Fibroblast of lung (primary cell): Measurements from ENCODE around the gene COPA. TPM values are rescaled to one million over a fixed set of nuclear protein-coding genes. Genes with fewer than 3 reads are reported as not detected.

Experiments
- DNase-seq, 2 donors: peaks; one replicate each; pipeline versions ENCODE4 v3.0.0 to v3.0.0-alpha.2; 2010; ENCODE audit warnings: low read depth in 2 of 2
- H2AFZ ChIP-seq: 2 replicates; pipeline ENCODE4 v1.5.1; 2012; ENCODE audit warnings: low read length, control low read depth, inconsistent platforms
- H3K27ac ChIP-seq: 2 replicates; pipeline ENCODE4 v1.5.1; 2011; ENCODE audit warnings: low read length, control low read depth; ENCODE audit not compliant: insufficient read depth
- H3K27me3 ChIP-seq: 2 replicates; pipeline ENCODE4 v1.5.1; 2011; ENCODE audit warnings: mild to moderate bottlenecking, low read length; ENCODE audit not compliant: control insufficient read depth, insufficient read depth
- H3K36me3 ChIP-seq: 2 replicates; pipeline ENCODE4 v1.5.1; 2011; ENCODE audit warnings: low read length; ENCODE audit not compliant: control insufficient read depth, insufficient read depth
- H3K4me1 ChIP-seq: 2 replicates; pipeline ENCODE4 v1.5.1; 2011; ENCODE audit warnings: low read length; ENCODE audit not compliant: control insufficient read depth, insufficient read depth; ENCODE audit errors: extremely low read depth
- H3K4me2 ChIP-seq: 2 replicates; pipeline ENCODE4 v1.5.1; 2011; ENCODE audit warnings: low read length, control low read depth; ENCODE audit not compliant: insufficient read depth; ENCODE audit errors: extremely low read depth
- H3K4me3 ChIP-seq, 4 experiments: fragments of 200-600 bp in 1 of 4; sonication (generic) in 1 of 4; replicated peaks in 1 of 4; 2 replicates each; pipeline ENCODE4 v1.5.1; 2011 to 2016; ENCODE audit warnings: low read length in 4 of 4, low read depth in 3 of 4, mild to moderate bottlenecking in 3 of 4, control low read depth in 2 of 4, inconsistent platforms in 1 of 4, mixed read lengths in 1 of 4; ENCODE audit not compliant: insufficient read depth in 1 of 4; ENCODE audit errors: control extremely low read depth in 1 of 4
- H3K79me2 ChIP-seq: 2 replicates; pipeline ENCODE4 v1.5.1; 2012; ENCODE audit warnings: mild to moderate bottlenecking, low read length, inconsistent platforms; ENCODE audit not compliant: control insufficient read depth, insufficient read depth
- H3K9ac ChIP-seq: 2 replicates; pipeline ENCODE4 v1.5.1; 2011; ENCODE audit warnings: mild to moderate bottlenecking, low read length, control low read depth; ENCODE audit not compliant: insufficient read depth
- H3K9me3 ChIP-seq: 2 replicates; pipeline ENCODE4 v1.5.1; 2012; ENCODE audit warnings: low read depth, low read length; ENCODE audit not compliant: control insufficient read depth, insufficient read depth
- H4K20me1 ChIP-seq: 2 replicates; pipeline ENCODE4 v1.5.1; 2011; ENCODE audit warnings: low read length; ENCODE audit not compliant: control insufficient read depth, insufficient read depth; ENCODE audit errors: extremely low read depth
- EZH2 ChIP-seq: IDR thresholded peaks from 2 replicates; pipeline ENCODE4 v1.5.1; 2012; ENCODE audit warnings: low read length, control low read depth, mild to moderate bottlenecking; ENCODE audit errors: missing control alignments
- polyA plus RNA-seq, 2 donors: library from polyadenylated mRNA; depleted of rRNA in 1 of 2; stranded (reverse) in 1 of 2; unstranded in 1 of 2; fragments of >200 nt; gene quantifications; 2 replicates each; pipeline ENCODE4 v1.2.1, GENCODE V29; 2011 to 2012; ENCODE audit warnings: missing spikeins in 1 of 2
- total RNA-seq: library from RNA; depleted of rRNA; stranded (reverse); fragments of >200 nt; gene quantifications from 2 replicates; pipeline ENCODE4 v1.2.1, GENCODE V29; 2014
- TF ChIP-seq, protein P1 (sequence below), 2 donors: IDR thresholded peaks in 1 of 2; conservative IDR thresholded peaks in 1 of 2; 1 replicate in 1 of 2; 2 replicates in 1 of 2; pipeline ENCODE4 v1.5.1; 2011 to 2012; ENCODE audit warnings: low read length in 2 of 2, control low read depth in 1 of 2, inconsistent platforms in 1 of 2, low read depth in 1 of 2, mild to moderate bottlenecking in 1 of 2

The COPA gene
- total and polyA plus RNA-seq, 2 donors (not counting 1 experiment from before 2014, with no cell fraction given) = 276 to 316 TPM

DNA sequence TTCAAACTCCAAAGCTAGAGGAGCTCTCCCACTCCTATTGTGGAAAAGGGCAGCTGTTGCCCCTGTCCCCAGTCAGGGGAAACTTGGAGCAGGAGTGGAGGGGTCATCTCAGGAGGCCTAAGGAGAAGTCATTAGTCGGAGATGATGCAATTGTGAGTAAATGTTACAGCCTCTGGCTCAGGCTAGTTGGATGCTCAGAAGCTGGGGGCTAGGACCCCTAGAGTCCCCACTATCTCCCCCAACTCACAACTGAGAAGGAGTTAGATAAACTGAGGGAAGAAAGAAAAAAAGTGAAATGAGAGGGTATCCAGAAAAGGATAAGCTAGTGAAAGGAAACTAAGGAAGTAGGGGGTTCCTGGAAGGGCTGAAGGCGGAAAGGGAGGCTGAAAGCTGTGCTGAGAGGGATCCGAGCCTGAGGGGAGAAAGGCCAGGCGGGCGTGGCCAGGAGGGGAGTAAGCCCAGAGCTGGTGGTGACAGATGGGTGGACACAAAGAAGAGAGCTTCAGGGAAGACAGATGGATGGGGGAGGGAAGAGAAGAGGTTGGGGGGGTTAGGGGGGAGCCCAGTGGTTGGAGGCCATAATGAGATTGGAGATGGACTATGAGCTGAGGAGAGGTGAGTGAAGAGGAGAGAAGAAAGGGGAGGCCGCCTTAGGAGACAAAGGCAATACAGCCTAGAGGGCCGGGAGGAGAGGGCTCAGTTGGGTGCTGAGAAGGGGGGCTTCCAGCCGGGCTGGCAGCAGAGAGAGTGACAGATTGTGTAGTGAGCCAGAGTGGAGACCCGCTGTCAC is 19.3 kb upstream of the COPA start:
- Histone ChIP-seq H3K9me3 (no peaks in the 10 kb centered on the region), H3K27ac (no peak overlapping the region), H3K27me3 (no peaks in the 10 kb centered on the region), H3K4me3 (no peak overlapping the region), H3K4me2 (no peak overlapping the region), H2AFZ (no peak overlapping the region), H3K79me2 (no peaks in the 10 kb centered on the region), H3K36me3 (peaks cover 9% of the 10 kb centered on the region), H3K4me1 (no peaks in the 10 kb centered on the region), H4K20me1 (no peaks in the 10 kb centered on the region), H3K9ac (no peak overlapping the region)
- DNase-seq = peak in 1 of 2 donors; percentile 43
- no peak for TF ChIP-seq EZH2
- TF ChIP-seq, protein P1, sequence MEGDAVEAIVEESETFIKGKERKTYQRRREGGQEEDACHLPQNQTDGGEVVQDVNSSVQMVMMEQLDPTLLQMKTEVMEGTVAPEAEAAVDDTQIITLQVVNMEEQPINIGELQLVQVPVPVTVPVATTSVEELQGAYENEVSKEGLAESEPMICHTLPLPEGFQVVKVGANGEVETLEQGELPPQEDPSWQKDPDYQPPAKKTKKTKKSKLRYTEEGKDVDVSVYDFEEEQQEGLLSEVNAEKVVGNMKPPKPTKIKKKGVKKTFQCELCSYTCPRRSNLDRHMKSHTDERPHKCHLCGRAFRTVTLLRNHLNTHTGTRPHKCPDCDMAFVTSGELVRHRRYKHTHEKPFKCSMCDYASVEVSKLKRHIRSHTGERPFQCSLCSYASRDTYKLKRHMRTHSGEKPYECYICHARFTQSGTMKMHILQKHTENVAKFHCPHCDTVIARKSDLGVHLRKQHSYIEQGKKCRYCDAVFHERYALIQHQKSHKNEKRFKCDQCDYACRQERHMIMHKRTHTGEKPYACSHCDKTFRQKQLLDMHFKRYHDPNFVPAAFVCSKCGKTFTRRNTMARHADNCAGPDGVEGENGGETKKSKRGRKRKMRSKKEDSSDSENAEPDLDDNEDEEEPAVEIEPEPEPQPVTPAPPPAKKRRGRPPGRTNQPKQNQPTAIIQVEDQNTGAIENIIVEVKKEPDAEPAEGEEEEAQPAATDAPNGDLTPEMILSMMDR (conservative IDR thresholded peaks at IDR 0.05 in 1 of 2, IDR thresholded peaks at IDR 0.05 in 1 of 2; ENCODE audit: low read depth in 1 of 2, low read length in 2 of 2) = no peak

- H3K27ac ChIP-seq = no peak overlapping the region
- H3K27me3 ChIP-seq = no peaks in the 10 kb centered on the region
- no peaks in the 10 kb centered on the region for H3K9me3 ChIP-seq
- H3K4me1 ChIP-seq = no peaks in the 10 kb centered on the region
- DNase-seq = no peak
- H3K4me3 ChIP-seq = no peak overlapping the region
- no peak overlapping the region for H3K4me2 ChIP-seq
- H3K36me3 ChIP-seq = peaks cover 9% of the 10 kb centered on the region
- H2AFZ ChIP-seq = no peak overlapping the region
- H4K20me1 ChIP-seq = no peaks in the 10 kb centered on the region
- no peak overlapping the region for H3K9ac ChIP-seq
- TF ChIP-seq, protein P1 (conservative IDR thresholded peaks at IDR 0.05 in 1 of 2, IDR thresholded peaks at IDR 0.05 in 1 of 2; ENCODE audit: low read depth in 1 of 2, low read length in 2 of 2) = no peak
- TF ChIP-seq EZH2 = no peak
- H3K79me2 ChIP-seq = no peaks in the 10 kb centered on the region
Measured at GRCh38 chr1:160361814-160362167, 18.7 kb upstream of the COPA start.

DNA sequence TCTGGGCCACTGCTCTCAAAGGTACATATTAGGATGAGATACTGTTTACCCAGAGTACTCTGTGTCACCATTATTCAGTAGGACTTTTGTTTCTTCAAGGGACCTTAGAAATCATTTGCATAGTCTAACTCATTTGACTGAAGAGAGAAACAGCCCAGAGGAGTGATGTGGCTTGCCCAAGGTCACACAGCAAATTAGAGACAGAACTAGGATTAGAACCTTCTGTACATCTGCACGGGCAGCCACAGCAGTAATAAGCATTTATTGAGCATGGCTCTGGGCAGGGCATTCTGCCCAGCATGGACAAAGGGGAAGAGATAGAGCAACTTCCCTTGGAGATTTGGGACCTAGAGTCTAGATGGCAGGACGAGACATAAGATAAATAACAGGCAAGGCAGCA is 18.1 kb upstream of the COPA start:
- no peaks in the 10 kb centered on the region for H3K4me1 ChIP-seq
- no peaks in the 10 kb centered on the region for H3K79me2 ChIP-seq
- H3K36me3 ChIP-seq = peaks cover 9% of the 10 kb centered on the region
- no peak overlapping the region for H3K4me3 ChIP-seq
- DNase-seq = no peak
- H3K9ac ChIP-seq = no peak overlapping the region
- H3K27me3 ChIP-seq = no peaks in the 10 kb centered on the region
- H3K9me3 ChIP-seq = no peaks in the 10 kb centered on the region
- no peak overlapping the region for H2AFZ ChIP-seq
- H3K27ac ChIP-seq = no peak overlapping the region
- no peak for TF ChIP-seq EZH2
- TF ChIP-seq, protein P1 (conservative IDR thresholded peaks at IDR 0.05 in 1 of 2, IDR thresholded peaks at IDR 0.05 in 1 of 2; ENCODE audit: low read depth in 1 of 2, low read length in 2 of 2) = no peak
- no peak overlapping the region for H3K4me2 ChIP-seq
- no peaks in the 10 kb centered on the region for H4K20me1 ChIP-seq
